HG02870 (cell line): ENCODE results near the gene BZW2.

Experiments used
- ATAC-seq: cut with Tn5 transposase; IDR thresholded peaks from one replicate; pipeline ENCODE4 v1.9.1; 2021; ENCODE audit warnings: mild to moderate bottlenecking, moderate library complexity; ENCODE audit not compliant: unreplicated experiment

BZW2 gene

DNA sequence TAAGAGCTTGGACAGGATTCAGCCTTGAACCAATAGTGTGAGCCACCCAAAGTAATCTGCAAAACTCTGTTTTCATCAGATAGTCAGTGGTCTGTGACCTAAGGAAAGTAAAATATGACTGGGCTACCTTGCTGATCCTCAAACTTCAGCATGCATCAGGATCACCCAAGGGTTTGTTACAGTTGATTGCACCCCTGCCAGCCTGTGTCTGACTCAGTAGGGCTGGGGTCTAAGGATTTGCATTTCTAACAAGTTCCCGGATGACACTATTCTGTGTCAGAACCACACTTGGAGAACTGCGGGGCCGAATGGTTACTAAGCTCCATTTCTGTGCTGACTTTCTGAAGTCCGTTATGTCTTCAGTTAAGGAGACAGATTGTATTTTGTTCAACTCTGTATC lies 66.9 kb downstream of the BZW2 start:
- ATAC-seq: no peak

DNA sequence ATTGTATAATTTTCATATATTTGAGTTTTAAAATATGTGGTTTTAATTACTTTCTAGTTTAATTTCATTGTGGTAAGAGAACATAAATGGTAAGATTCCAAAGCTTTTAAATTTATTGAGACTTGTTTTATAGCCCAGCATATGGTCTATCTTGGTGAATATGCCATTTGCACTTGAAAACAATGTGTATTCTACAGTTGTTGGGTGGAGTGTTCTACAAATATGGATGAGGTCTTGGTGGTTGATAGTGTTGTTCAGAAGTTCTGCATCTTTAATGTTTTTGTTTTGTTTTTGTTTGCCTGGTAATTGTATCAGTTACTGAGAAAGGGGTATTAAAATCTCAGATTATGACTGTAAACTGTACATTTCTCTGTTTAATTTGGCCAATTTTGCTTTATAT lies 69.9 kb downstream of the BZW2 start:
- no peak for ATAC-seq

DNA sequence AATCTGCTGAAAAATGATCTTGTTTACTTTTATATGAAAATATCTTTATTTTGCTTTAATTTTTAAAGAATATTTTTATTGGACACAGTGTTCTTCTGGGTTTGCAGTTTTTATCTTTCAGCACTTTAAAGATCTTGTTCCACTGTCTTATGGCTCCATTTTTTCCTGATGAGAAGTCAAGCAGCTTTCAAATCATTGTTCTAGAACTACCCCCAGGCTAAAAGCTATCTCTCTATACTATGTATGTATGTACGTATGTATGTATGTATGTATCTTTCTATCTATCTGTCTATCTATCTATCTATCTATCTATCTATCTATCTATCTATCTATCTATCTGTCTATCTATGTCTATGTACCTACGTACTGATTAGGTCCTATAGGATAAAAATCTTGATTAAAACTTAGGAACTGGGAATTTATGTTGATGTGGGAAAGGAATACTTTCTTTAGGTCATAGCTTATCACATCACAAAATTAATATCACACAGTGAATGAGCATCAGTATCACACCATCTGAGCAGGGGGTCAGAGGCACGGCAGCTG lies 72.2 kb downstream of the BZW2 start:
- ATAC-seq: no peak

DNA sequence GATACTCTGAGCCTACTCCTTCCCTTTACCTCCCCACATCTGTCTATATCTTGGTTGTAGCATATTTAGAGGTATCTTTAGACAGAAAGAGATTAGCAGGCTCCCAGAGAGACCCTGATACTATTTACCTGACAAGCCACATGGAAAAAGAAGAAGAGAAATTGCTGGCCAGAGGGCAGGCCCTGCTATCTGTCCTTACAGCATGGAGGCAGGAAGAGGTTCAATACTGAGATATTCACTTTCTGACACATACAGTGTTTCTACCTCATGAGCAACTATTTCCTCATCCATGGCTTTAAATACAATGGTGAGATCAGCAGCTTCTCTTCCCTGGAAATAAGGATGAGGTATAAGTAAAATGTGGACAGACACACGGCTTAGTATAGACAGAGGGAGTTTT lies 73.7 kb downstream of the BZW2 start:
- ATAC-seq: no peak

DNA sequence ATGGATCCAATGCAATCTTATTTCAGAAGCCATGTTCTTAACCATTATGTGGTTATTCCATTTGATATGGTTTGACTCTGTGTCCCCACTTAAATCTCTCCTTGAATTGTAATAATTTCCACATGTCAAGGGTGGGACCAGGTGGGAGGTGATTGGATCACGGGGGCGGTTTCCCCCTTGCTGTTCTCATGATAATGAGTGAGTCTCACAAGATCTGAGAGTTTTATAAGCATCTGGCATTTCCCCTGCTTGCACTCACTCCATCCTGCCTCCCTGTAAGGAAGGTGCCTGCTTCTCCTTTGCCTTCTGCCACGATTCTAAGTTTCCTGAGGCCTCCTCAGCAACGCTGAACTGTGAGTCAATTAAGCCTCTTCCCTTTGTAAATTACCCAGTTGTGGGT lies 75.6 kb downstream of the BZW2 start:
- ATAC-seq: no peak

DNA sequence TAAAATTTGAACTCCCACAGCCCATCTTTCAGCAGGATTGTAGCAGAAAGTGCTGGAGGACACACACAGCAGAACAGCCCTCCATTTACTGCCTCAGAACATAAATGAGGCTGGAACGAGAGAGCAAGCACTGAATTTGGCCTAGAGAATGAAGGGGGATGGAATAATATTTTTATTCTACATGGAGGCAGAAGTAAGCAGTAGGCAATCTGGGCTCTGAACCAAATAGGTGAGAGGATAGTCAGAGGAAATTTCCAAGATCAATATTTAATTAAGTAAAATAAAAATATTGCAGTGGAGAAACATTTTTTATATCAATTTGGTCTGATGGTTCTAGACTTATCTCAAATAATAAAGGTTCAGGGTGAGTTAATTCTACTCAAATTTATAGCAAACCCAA lies 78.4 kb downstream of the BZW2 start:
- no peak for ATAC-seq

DNA sequence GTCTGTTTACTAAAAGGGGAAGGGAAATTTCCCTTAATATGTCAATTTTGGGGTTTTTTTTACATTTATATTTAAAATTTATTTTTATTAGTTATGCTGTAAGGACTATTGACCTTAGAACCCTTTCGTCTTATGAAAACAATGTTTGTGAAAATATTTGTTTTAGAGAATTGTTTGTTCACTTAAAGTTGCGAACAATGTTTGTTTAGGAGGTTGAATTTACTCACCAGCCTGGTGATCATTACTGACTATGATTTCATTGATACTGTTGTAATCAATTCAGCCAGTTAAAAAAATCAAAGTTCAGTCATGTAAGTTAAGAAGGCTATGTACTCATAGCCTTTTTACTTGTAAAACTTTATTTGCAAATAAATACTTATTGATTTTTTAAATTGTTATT lies 80.2 kb downstream of the BZW2 start:
- ATAC-seq: no peak

DNA sequence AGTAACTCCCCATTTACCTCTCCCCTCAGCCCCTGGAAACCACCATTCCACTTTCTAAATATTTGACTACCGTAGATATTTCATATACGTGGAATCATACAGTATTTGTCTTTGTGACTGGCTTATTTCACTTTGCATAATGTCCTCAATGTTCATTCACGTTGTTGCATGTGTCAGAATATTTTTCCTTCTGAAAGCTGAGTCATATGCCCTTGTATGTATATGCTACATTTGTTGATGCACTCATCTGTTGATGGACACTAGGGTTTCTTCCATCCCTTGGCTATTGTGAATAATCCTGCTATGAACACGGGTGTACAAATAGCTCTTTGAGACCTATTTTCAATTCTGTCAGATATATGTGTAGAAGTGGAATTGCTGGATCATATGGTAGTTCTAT lies 81.8 kb downstream of the BZW2 start:
- no peak for ATAC-seq

DNA sequence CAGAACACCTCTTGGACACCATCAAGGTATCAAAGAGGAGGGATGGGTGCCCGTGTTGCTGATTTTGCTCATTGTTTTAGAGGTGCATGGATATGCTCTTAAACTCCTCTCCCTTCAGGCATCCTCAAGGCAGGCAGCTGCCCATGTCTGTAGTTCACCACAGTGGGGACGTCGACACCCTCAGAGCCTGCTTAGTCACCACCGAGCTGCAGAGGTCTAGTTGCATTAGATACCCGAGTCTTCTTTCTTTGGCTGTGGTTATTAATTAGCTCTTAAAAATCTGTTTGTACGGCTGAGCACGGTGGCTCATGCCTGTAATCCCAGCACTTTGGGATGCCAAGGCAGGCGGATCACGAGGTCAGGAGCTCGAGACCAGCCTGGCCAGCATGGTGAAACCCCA lies 82.8 kb downstream of the BZW2 start:
- ATAC-seq: no peak

DNA sequence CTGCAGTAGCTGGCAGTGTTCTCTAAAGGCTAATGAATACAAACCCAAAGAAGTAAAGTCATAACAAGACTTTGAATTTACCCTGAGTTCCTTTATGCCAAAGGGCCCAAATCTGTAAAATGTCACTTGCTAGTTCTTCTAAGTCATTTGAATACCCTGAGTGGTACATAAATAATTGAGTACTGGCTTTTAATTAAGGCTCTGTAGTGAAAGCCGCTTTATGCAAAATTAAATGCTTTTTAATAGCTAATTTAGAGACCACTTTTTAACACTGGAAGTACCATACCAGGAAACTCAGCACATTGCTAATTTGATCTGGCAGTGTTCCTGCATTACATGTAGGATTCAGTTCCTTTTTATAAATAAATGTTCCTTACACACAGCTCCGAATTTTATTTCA lies 83.6 kb downstream of the BZW2 start:
- no peak for ATAC-seq

DNA sequence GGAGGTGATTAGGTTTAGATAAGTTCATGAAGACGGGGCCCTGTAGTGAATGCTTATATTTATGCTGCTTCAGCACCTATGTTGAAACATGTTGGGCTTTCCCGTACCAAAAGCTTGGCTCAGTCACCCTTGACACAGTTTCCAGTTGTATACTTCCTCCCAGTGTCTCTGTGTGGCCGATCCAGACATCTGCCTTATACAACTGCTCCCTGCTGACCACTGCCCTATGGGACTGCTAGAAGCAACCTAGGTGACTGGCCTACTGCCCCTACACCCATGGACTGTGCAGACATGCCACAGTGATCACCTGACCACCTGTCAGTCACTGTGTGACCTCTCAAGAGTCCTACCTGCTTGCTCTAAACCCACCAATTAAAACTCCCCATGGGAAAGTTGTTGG lies 85.0 kb downstream of the BZW2 start:
- ATAC-seq: no peak

DNA sequence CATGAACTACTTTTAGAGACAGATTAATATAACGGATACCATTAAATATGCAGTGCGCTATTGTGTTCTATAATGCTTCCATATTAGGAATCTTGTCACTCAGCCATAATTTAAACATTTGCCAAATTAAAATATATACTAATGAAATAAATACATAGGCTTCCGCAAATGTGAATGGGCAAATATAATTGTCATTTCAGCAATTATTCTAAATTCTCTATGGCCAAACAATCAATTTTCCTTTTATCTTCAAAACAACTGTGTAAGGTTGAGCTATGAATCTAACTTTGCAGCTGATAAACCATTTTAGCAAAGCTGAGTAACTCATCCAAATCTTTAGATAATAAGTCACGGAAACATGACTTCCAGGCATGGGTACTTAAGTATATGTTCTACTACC lies 86.8 kb downstream of the BZW2 start:
- ATAC-seq: no peak

DNA sequence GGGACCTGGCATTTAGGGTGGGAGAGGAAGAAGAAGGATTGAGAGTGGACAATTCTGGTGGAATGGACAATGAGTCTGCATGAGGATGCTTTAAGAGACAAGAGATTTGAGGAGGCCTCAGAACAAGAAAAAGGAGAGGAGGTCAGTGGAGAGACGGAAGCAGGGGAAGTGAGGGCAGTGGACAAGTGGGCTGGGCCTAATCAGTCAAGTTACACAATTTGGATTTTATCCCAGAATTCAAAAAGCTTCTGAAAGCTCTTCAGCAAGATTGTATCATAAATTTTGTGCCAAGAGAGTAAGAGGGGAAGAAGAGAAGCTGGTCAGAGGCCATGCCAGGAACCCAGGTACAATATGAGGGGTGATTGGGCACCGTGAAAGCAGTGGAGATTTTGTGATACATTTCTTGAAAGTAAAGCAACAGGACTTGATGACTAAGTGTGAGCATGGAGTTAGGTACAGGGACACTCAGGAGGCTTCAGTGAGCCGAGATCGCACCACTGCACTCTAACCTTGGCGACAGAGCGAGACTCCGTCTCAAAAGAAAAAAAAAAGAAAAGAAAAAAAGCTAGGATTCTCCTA lies 88.3 kb downstream of the BZW2 start:
- ATAC-seq: no peak

DNA sequence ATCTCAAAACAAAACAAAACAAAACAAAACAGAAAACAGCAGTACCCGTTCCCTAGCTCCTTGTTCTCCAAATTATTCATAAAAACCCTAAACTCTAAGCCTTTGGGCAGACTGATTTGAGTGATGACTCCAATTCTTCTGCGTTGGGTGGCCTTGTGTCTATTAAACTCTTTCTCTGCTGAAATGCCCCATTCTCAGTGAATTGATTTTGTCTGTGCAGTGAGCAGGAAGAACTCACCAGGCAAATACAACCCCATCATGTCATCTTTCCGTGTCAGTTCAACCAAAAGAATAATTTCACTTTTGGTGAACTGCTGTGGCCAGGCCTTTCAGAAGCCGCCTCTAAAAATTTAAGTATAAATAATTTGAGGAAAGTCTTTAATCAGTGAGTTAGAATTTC lies 89.0 kb downstream of the BZW2 start:
- ATAC-seq: no peak

DNA sequence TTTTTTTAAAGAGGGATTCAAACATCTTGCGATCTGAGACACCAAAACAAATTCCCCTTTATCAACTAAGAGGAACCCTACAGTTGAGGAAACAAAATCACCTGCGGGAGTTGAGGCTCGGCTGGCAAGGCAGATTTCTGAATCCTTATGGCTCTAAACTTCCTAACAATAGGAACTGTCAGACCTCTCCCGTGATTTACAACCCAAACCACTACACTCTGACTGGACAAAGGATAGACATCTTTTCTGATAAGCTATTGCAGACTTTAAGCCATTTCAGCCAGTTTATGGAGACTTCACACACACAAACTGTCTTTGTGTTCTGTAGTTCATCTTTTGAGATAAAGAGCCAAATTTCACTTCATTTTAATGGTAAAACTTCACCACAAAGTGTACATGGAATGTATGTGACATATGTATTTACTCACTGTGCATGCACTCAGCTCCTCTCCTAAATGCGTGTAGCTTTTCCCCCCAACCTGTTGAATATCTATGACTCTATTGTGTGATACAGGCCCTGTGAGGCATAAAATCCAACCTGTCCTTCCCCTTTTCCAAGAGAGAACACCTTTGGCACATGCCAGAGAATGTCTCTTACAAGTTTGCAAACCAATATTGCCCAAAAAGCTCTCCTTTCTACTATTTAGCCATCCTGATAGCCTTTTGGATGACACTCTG lies 92.2 kb downstream of the BZW2 start:
- ATAC-seq: no peak

DNA sequence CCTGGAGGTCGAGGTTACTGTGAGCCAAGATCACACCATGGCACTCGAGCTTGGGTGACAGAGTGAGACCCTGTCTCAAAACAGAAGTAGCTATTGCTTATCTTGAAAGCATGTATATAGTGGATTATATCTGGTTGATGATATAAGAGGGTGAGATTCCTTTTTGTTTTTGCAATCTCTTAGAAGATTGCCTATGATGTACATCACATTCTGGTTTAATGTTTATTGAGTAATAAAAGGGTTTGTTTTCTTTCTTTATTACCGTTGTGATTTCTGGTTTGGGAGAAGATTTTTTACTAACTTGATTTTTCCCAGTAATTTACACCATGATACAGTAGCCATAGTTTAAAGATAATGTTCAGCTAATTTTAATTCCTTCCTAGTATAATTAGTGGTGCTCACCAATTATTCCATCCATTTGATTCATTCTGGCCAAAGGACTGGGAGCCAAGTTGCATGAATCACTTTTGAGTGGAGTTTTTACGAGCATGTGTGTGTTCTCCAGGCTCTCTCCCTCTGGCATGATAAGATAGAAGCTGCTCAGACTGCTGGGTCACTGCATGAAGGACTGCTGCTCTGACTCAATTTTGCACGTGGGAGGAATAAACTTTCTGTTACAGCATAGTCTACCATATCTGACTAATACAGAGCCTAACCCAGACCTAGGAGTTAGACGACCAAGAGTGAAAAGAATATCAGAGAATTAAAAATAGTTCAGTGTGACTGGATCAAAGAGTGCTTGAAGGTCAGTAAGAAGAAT lies 94.1 kb downstream of the BZW2 start:
- ATAC-seq: no peak

DNA sequence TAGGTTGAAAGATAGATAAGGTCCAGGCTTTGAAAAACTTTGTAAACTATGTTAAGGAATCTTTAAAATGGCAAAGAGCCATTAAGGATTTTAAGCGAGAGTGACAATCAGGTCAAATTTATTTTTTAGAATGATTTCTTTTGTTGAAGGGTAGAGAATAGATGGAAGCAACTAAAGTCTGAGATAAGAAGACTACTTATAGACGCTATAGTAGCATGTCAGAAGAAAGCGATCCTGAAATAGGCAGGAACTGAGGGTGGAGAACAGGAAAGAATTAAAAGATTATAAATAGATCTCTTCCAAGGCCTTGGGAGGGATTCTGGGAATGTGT lies 94.6 kb downstream of the BZW2 start:
- ATAC-seq: no peak

DNA sequence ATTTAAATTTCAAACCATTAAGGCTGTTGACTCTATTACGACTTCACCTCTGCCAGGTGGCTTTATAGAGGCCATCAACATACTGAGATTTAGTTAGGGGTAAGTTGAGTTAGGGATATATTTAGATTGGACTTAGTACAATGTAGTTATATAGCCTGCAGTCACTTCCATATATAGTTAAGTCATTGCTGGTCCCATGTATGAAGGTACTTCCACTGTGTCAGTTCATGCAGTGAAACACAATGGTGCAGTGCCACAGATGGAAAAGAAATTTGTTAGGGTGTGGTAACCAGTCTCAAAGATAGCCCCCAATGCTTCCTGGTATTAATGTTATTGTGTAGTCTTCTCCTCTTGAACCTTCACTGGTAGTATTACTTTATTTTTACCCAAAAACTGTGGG lies 95.0 kb downstream of the BZW2 start:
- ATAC-seq: no peak

DNA sequence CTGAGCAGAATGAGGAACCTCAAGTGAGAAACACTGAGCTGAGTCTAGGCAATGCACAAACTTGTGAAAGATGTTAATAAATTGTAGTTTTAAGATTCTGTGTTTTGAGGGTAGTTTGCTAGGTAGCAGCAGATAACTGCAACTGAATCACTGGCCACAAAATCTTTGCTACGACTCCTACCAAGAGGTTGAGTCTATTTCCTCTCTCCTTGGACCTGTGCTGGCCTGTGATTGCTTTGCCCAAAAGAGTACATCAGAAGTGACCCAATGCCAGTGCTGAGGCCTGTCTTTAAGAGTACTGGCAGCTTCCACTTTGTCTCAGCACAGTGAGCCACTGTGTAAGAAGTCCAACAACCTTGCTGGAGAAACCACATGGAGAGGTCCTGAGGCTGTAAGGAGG lies 95.7 kb downstream of the BZW2 start:
- ATAC-seq: no peak

DNA sequence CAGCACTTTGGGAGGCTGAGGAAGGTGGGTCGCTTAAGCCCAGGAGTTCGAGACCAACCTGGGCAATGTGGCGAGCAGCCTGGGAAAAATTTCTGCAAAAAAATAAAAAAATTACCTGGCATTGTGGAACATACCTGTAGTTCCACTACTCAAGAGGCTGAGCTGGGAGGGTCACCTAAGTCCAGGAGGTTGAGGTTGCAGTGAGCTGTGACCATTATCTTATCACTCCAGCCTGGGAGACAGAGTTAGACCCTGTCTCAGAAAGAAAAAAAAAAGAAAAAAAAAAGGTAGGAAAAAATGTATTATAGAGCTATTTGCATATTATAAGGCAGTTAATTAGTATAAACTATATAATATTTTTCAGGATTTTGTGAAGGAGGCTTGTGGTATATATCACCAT lies 96.6 kb downstream of the BZW2 start:
- ATAC-seq: no peak

DNA sequence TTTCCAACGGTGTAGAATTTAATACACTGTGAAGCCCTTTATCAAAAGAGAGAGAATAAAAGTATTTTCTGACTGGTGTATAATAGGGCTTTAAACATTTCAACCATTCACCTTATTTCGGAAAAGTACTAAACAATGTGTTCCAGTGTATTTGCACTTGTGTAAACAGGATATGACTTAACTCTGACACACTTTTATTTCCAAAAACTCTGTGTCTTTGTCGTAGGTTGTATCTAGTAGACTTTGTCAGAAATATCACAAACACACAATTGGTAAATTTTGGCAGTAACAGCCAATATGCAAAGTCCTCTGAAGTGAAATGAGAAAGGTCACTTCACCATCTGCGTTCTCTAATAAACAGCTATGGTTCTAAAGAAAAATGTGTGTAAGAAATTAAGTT lies 97.3 kb downstream of the BZW2 start:
- no peak for ATAC-seq

DNA sequence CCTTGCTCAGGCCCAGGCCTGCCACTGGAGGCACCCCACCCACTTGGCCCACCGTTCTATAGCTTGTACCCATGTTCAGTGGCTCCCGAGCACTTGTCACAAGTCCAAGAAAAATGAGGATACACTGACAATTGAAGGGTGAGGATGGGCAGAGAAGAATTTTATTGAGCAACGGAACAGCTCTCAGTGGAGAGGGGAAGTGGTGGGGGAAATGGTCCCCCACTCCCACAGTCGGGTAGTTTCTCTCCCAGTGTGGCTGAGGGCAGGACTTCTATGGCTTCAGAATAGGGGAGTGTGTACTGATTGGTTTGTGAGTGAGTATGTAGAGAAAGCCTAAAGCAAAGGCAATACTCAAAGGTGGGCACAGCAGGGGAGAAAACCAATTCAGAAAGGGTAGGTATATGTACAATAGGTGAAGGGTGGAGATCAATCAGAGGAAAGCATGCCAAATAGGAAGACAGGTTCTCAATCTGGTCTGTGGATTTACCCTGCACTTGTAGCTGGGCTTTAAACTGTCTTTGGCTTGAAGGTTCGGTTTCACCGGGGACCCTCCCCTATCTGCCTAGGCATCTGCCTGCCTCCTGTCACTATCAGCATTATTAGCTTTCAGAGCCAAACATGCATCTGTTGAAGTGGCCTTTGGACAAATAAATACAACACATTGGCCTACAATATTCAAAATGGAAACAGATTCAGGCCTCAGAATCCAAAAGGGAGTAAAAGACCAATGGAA lies 98.7 kb downstream of the BZW2 start:
- no peak for ATAC-seq
